ENCODE data around the gene GPX6. TPM values are rescaled to one million over a fixed set of nuclear protein-coding genes. Genes with fewer than 3 reads are reported as not detected.

The GPX6 gene
- total and polyA plus RNA-seq, 2 donors from 2014 or later = not detected

- H3K4me1 ChIP-seq (ENCODE audit: control insufficient read depth in 2 of 3, insufficient read depth in 2 of 3, low read depth in 1 of 3, low read length in 3 of 3) = peaks cover 0 to 4% (median 0%) of the 10 kb centered on the region in 3 donors
- DNase-seq = peak in 2 of 5 donors; percentile 32 to 39
- no peak overlapping the region for H3K27ac ChIP-seq (ENCODE audit: low read depth in 2 of 2, low read length in 2 of 2)
- TF ChIP-seq, protein P1, sequence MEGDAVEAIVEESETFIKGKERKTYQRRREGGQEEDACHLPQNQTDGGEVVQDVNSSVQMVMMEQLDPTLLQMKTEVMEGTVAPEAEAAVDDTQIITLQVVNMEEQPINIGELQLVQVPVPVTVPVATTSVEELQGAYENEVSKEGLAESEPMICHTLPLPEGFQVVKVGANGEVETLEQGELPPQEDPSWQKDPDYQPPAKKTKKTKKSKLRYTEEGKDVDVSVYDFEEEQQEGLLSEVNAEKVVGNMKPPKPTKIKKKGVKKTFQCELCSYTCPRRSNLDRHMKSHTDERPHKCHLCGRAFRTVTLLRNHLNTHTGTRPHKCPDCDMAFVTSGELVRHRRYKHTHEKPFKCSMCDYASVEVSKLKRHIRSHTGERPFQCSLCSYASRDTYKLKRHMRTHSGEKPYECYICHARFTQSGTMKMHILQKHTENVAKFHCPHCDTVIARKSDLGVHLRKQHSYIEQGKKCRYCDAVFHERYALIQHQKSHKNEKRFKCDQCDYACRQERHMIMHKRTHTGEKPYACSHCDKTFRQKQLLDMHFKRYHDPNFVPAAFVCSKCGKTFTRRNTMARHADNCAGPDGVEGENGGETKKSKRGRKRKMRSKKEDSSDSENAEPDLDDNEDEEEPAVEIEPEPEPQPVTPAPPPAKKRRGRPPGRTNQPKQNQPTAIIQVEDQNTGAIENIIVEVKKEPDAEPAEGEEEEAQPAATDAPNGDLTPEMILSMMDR (IDR thresholded peaks at IDR 0.05; ENCODE audit: borderline replicate concordance, extremely low read depth, insufficient read depth) = no peak
- FAIRE-seq = no peak
- intact Hi-C loops (cut with DNase I) = no loop called here
- no peak overlapping the region for H3K9ac ChIP-seq (ENCODE audit: low read length in 3 of 3)
- H3K9me3 ChIP-seq (ENCODE audit: control insufficient read depth in 2 of 3, insufficient read depth in 1 of 3, low read length in 3 of 3) = no peaks in the 10 kb centered on the region
- H3K36me3 ChIP-seq (ENCODE audit: control insufficient read depth in 2 of 3, insufficient read depth in 3 of 3, low read length in 3 of 3) = no peaks in the 10 kb centered on the region
- H3K4me3 ChIP-seq (ENCODE audit: low read length in 3 of 3) = no peak overlapping the region
- H3K27me3 ChIP-seq (ENCODE audit: control insufficient read depth, insufficient read depth, low read length) = peaks cover 4% of the 10 kb centered on the region
Observed at GRCh38 chr6:28555136-28555535, 39.5 kb upstream of the GPX6 start.

- peak in 4 of 5 donors; percentile 32 to 63 (median 56) for DNase-seq
- FAIRE-seq = no peak
- Histone ChIP-seq H3K4me3 (ENCODE audit: low read length in 3 of 3) (peak overlapping the region; percentile 27 to 43 (median 38)), H3K27me3 (ENCODE audit: control insufficient read depth, insufficient read depth, low read length) (no peaks in the 10 kb centered on the region), H3K9ac (ENCODE audit: low read length in 3 of 3) (no peak overlapping the region), H3K27ac (ENCODE audit: low read depth in 2 of 2, low read length in 2 of 2) (no peak overlapping the region), H3K4me1 (ENCODE audit: control insufficient read depth in 2 of 3, insufficient read depth in 2 of 3, low read depth in 1 of 3, low read length in 3 of 3) (peaks cover 0 to 4% (median 0%) of the 10 kb centered on the region in 3 donors), H3K9me3 (ENCODE audit: control insufficient read depth in 2 of 3, insufficient read depth in 1 of 3, low read length in 3 of 3) (no peaks in the 10 kb centered on the region), H3K36me3 (ENCODE audit: control insufficient read depth in 2 of 3, insufficient read depth in 3 of 3, low read length in 3 of 3) (no peaks in the 10 kb centered on the region)
- intact Hi-C loops (cut with DNase I) = no loop called here
- TF ChIP-seq, protein P1 (IDR thresholded peaks at IDR 0.05; ENCODE audit: borderline replicate concordance, extremely low read depth, insufficient read depth) = no peak
Observed at GRCh38 chr6:28553986-28554881, 38.6 kb upstream of the GPX6 start.

DNA sequence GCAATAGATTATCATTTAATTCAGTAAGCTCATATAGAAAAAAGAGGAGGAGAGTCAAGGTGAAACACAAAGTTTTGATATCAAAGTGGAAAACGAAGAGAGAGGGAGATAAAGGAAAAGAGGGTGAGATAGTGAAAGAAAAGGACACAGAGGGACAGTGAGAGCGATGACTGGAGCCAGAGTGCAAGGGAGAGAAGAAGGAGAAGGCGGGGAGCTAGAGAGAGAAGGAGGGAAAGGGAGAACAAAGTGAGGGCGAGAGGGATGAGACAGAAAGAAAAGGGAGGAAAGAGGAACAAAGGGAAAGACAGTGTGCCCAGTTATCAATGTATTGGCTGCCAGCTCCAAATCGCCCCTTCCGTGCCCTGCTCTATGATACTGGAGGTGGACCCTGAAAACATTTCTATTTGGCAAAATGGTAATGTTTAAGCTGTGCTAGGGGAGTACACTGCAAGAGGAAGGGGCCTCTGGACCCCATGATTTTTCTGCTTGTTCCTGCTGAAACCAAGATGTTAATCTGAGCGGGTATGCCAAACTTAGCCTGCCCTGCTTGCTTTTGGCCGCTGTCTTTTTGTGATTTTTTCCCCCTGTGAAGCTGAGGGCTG lies 37.9 kb upstream of the GPX6 start:
- DNase-seq (peak in 1 of 5 donors; percentile 41), FAIRE-seq (no peak)
- TF ChIP-seq, protein P1 (IDR thresholded peaks at IDR 0.05; ENCODE audit: borderline replicate concordance, extremely low read depth, insufficient read depth) = no peak
- Histone ChIP-seq H3K9ac (ENCODE audit: low read length in 3 of 3) (no peak overlapping the region), H3K4me1 (ENCODE audit: control insufficient read depth in 2 of 3, insufficient read depth in 2 of 3, low read depth in 1 of 3, low read length in 3 of 3) (peaks cover 0 to 4% (median 0%) of the 10 kb centered on the region in 3 donors), H3K27ac (ENCODE audit: low read depth in 2 of 2, low read length in 2 of 2) (no peak overlapping the region), H3K27me3 (ENCODE audit: control insufficient read depth, insufficient read depth, low read length) (no peaks in the 10 kb centered on the region), H3K4me3 (ENCODE audit: low read length in 3 of 3) (no peak overlapping the region), H3K9me3 (ENCODE audit: control insufficient read depth in 2 of 3, insufficient read depth in 1 of 3, low read length in 3 of 3) (no peaks in the 10 kb centered on the region), H3K36me3 (ENCODE audit: control insufficient read depth in 2 of 3, insufficient read depth in 3 of 3, low read length in 3 of 3) (no peaks in the 10 kb centered on the region)
- intact Hi-C loops (cut with DNase I) = no loop called here
